ENCODE data around the gene ARPC4.

Gene ARPC4

GRCh38 chr3:9792405-9793160 is at the start of gene ARPC4, which contains the start of gene TADA3:
Gene ARPC4 (plus strand): TSS chr3:9793082. CDS start chr3:9793122, 40 bp downstream.
Gene TADA3 (minus strand): TSS chr3:9792473. CDS start chr3:9791466, 1,007 bp downstream.
- DNase-seq (ENCODE audit: low spot score) = peak; percentile 88

GRCh38 chr3:9743548-9743947 is 49.3 kb upstream of the ARPC4 start:
- no peak for DNase-seq (ENCODE audit: low spot score)

DNA sequence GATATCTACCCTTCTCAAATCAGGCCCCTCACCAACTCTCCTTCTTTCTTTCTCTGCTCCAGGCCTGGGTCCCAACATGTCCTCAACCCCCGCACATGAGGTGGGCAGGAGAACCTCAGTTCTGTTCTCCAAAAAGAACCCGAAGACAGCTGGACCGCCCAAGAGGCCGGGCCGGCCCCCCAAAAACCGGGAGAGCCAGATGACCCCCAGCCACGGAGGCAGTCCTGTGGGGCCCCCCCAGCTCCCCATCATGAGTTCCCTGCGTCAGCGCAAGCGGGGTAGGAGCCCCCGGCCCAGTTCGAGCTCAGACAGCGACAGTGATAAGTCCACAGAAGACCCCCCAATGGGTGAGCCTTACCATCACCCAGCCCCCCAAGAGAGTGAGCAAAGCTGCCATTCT is 48.7 kb upstream of the ARPC4 start:
- no peak for DNase-seq (ENCODE audit: low spot score)

DNA sequence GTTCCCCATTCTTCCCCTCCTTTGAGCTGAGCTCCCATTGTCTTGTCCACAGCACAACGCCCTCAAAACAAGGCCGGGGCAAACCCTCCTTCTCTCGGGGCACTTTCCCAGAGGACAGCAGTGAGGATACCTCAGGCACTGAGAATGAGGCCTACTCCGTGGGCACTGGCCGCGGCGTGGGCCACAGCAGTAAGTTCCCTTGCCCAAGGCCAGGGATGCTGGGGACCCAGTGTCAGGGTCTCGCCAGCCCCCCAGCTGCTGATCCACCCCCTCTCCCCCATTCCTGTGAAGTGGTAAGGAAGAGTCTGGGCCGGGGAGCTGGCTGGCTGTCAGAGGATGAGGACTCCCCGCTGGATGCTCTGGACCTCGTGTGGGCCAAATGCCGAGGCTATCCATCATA is 47.4 kb upstream of the ARPC4 start:
- DNase-seq (ENCODE audit: low spot score) = no peak

GRCh38 chr3:9746330-9746729 is 46.6 kb upstream of the ARPC4 start:
- DNase-seq (ENCODE audit: low spot score) = no peak

- no peak for DNase-seq (ENCODE audit: low spot score)
These were observed 45.6 kb upstream of the ARPC4 start for GRCh38 chr3:9747267-9747666.

DNA sequence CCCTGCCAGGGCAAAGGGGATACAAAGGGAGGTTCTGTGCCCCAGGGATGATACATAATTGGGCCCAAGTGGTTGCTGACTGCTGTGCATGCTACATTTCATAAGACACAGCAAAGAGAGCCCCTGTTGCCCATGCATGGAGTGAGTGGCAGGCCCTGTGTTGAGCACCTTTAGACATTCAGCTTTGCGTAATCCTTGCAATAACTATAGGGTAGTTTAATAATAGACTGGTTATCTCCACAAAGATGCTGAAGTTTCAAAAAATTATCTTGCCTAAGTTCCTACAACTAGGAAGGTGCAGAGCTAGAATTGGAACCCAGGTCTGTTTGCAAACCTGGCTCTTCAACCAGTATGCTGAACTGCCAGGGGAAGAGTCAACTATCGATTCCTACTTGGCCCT is 44.9 kb upstream of the ARPC4 start:
- no peak for DNase-seq (ENCODE audit: low spot score)

- DNase-seq (ENCODE audit: low spot score) = no peak
These were observed 43.6 kb upstream of the ARPC4 start for GRCh38 chr3:9749296-9749644.

- DNase-seq (ENCODE audit: low spot score) = peak; percentile 96
These were observed 43.0 kb upstream of the ARPC4 start, which contains the start of gene OGG1 for GRCh38 chr3:9749645-9750555. Gene OGG1 (plus strand): TSS chr3:9749952. CDS start chr3:9750287, 335 bp downstream.

GRCh38 chr3:9750556-9751411 is 42.1 kb upstream of the ARPC4 start:
- no peak for DNase-seq (ENCODE audit: low spot score)

GRCh38 chr3:9754678-9755077 is 38.2 kb upstream of the ARPC4 start:
- DNase-seq (ENCODE audit: low spot score) = no peak

DNA sequence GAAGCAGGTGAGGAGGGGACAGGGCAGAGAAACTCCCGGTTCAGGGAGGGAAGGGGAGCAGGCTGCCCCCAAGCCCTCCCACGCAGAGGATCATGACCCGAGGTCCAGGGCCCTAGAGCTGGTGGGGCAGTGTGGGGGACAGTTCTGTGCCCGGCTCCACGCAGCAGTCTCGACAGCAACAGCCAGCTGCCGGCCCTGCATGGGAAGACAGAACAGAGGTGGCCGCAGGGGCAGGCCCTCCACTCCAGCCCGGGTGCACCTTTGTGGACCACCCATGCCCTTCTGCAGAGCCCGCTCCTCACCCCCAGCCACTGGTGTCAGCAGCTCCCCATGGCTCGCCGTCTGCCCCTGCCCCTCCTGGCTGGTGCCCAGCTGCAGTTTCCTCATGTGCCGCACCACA is 35.5 kb upstream of the ARPC4 start:
- no peak for DNase-seq (ENCODE audit: low spot score)

GRCh38 chr3:9760779-9761505 is 31.9 kb upstream of the ARPC4 start:
- DNase-seq (ENCODE audit: low spot score) = no peak

- DNase-seq (ENCODE audit: low spot score) = no peak
These were observed 31.0 kb upstream of the ARPC4 start for GRCh38 chr3:9761919-9762318.

- DNase-seq (ENCODE audit: low spot score) = no peak
These were observed 30.0 kb upstream of the ARPC4 start for GRCh38 chr3:9762871-9763270.

DNA sequence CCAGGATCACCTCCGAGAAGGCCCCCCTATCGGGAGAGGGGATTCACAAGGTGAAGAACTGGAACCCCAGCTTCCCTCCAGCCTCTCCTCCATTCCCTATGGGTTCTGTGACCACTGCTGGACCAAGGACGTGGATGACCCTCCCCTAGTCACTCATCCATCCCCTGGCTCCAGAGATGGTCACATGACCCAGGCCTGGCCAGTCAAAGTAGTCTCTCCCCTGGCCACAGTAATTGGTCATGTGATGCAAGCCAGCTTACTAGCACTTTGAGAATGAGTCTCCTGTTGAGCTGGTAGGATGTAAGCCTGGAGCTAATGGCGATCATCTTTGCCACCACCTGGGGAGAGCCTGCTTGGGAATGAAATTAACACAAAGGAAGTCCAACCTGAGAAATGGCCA is 27.0 kb upstream of the ARPC4 start:
- DNase-seq (ENCODE audit: low spot score) = no peak

- DNase-seq (ENCODE audit: low spot score) = no peak
These were observed 25.5 kb upstream of the ARPC4 start for GRCh38 chr3:9767418-9767817.

- no peak for DNase-seq (ENCODE audit: low spot score)
These were observed 24.6 kb upstream of the ARPC4 start for GRCh38 chr3:9768141-9768775.

DNA sequence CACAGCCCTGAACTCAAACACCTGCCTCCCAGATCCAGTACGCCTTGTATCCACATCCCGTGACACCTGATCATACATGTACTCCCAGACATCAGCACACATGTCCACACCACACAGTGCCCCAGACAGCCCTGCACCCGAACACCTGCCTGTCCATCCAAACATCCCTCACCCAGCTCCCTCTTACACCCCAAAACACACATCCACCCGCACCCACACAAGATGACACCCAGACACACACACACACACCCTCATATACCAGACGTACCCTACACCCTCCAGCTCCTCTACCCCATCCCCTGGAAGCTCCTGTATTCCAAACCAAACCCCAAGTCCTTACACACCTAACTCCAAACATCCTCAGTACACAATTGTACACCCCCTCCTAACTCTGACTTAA is 23.9 kb upstream of the ARPC4 start:
- no peak for DNase-seq (ENCODE audit: low spot score)

DNA sequence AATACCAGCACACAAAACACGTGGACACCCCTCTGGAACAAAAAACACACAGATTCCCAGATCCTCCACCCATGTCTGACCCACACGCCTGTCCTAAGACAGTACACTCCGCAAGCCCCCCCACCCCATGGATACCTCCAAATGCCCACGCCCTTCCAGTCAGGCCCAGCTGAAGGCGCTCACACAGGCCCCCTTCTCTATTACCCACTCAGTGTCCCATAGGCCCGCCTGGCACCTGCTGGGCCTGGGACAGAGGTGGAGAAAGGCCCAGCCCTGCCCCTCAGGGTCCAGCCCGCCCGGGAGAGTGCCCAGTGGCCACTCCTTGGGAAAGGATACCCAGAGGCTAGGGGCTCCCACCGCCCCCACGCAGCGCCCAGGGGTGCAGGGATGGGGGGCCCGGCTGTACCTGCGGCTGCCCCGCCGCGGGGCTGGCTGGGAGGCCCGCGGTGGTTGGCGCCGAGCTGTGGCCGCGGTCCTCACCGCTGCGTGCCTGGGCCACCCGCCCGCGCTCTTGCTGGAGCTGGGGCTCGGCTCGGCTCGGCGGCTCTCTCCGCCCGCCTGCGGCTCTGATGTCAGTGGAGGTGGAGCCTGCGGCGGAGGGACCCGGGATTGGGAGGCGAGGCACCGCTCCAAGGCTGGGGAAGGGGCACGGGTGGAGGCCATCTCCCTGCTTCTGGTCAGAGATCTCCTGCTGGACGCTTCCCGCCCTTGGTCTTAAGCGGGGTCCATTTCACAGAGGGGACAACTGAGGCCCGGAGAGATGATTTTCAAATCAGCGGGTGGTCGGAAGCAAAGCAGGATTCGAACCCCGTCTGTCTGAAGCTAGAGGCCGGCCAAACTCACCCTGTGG is 23.2 kb upstream of the ARPC4 start, which contains the start of gene CAMK1:
Gene CAMK1, minus strand, starts transcription at position 522 of the 850 bp plus-strand sequence. CDS start 2,198 bp downstream, outside the sequence.
- DNase-seq (ENCODE audit: low spot score) = peak; percentile 48

Data from CD4-positive, alpha-beta T cell treated with Interleukin-6 at 100 ng/mL for 8 hours (primary cell).